Suprapubic skin (tissue), 4 donors: ENCODE data around the gene ZNF385D. TPM values are rescaled to one million over a fixed set of nuclear protein-coding genes. Genes with fewer than 3 reads are reported as not detected.

Experiments
- DNase-seq, 2 donors: peaks; one replicate each; pipeline ENCODE4 v3.0.0-alpha.2; 2019; ENCODE audit warnings: low spot score in 2 of 2
- H3K27ac ChIP-seq: fragments of 200-600 bp; sonication (generic); one replicate; pipeline ENCODE4 v1.5.1; 2019
- H3K27me3 ChIP-seq: fragments of 200-600 bp; sonication (generic); one replicate; pipeline ENCODE4 v1.5.1; 2019
- H3K36me3 ChIP-seq: fragments of 200-600 bp; sonication (generic); one replicate; pipeline ENCODE4 v1.5.1; 2019
- H3K4me1 ChIP-seq: fragments of 200-600 bp; sonication (generic); one replicate; pipeline ENCODE4 v1.5.1; 2019
- H3K4me3 ChIP-seq: fragments of 200-600 bp; sonication (generic); one replicate; pipeline ENCODE4 v1.5.1; 2019; ENCODE audit warnings: mild to moderate bottlenecking
- H3K9me3 ChIP-seq: fragments of 200-600 bp; sonication (generic); one replicate; pipeline ENCODE4 v1.5.1; 2019
- CTCF ChIP-seq, 2 donors: fragments of 200-600 bp in 1 of 2; fragments of 450-650 bp in 1 of 2; sonication (generic) in 1 of 2; IDR thresholded peaks; one replicate each; pipeline ENCODE4 v1.5.1; 2016 to 2019; ENCODE audit warnings: antibody characterized with exemption in 2 of 2, mild to moderate bottlenecking in 1 of 2, moderate library complexity in 1 of 2
- EP300 ChIP-seq: sonication (generic); formaldehyde crosslinking; IDR thresholded peaks from one replicate; pipeline ENCODE4 v1.6.1; 2017; ENCODE audit warnings: antibody characterized with exemption
- POLR2A ChIP-seq, 2 donors: fragments of 450-650 bp; IDR thresholded peaks; one replicate each; pipeline ENCODE4 v1.6.1; 2017; ENCODE audit warnings: antibody characterized with exemption in 2 of 2, mild to moderate bottlenecking in 2 of 2, moderate library complexity in 2 of 2
- POLR2AphosphoS5 ChIP-seq, 3 donors: sonication (generic); formaldehyde crosslinking; IDR thresholded peaks; one replicate each; pipeline ENCODE4 v1.6.1; 2017; ENCODE audit warnings: antibody characterized with exemption in 3 of 3
- whole genome bisulfite sequencing: methylation state at CpG from one replicate; pipeline ENCODE4 v1.1.5; 2018; 5-methylcytosine and 5-hydroxymethylcytosine counted together
- total RNA-seq, 4 donors: library from RNA; depleted of rRNA; stranded (reverse); fragments of >200 nt; gene quantifications; one replicate each; pipeline ENCODE4 v1.1.0, GENCODE V29; 2016

ZNF385D gene
- total RNA-seq, 4 donors from 2014 or later: 0.86 to 3.7 (median 1.6) TPM

DNA sequence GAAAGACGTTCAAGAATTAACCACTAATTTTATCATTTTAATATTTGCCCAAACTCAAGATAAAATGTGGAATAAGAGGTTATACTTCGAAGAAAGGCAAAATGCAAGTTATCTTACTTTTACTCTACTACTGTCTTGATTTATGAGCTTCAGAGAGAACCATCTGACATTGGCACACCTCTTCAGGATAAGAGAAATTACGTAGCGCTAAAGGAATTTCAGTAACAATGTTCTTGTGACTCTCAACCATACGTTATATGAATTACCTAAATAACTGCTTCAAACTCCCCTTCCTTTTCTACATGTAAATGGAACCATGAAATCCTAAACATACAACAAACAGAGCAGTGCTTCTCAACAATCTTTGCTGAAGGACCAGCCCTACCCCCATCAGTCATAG is 96.8 kb downstream of the ZNF385D start:
- WGBS: 54% methylated on average over 5 of the region's 5 CpGs
- H3K4me1 ChIP-seq: no peaks in the 10 kb centered on the region
- no peak overlapping the region for H3K27ac ChIP-seq
- no peaks in the 10 kb centered on the region for H3K36me3 ChIP-seq
- no peaks in the 10 kb centered on the region for H3K27me3 ChIP-seq
- no peaks in the 10 kb centered on the region for H3K9me3 ChIP-seq
- no peak for DNase-seq
- TF ChIP-seq POLR2A (IDR thresholded peaks at IDR 0.05) (no peak), POLR2AphosphoS5 (IDR thresholded peaks at IDR 0.05) (no peak), CTCF (IDR thresholded peaks at IDR 0.05) (no peak)
- no peak overlapping the region for H3K4me3 ChIP-seq

DNA sequence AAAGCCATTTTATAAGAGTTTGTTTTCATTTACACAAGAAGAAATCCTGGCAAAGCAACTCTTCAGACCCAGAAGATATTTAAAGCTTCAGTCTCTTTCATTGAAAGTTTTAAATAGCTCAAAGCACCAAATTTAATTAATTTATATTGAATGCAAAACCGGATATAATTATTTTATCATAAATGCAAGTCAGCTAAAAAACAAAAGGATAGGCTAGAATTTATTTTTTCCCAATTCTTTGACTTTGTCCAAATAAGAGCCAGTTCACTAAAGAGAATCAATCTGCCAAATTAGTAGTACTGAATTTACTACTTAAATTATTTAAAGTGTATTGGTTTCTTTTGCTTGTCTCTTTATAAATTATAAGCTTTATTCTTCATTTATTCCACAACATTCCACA is 101.5 kb downstream of the ZNF385D start:
- Histone ChIP-seq H3K27me3 (no peaks in the 10 kb centered on the region), H3K4me3 (no peak overlapping the region), H3K9me3 (no peaks in the 10 kb centered on the region), H3K36me3 (no peaks in the 10 kb centered on the region), H3K4me1 (peaks cover 8% of the 10 kb centered on the region), H3K27ac (no peak overlapping the region)
- TF ChIP-seq POLR2A (IDR thresholded peaks at IDR 0.05) (no peak), EP300 (no peak), POLR2AphosphoS5 (IDR thresholded peaks at IDR 0.05) (no peak), CTCF (IDR thresholded peaks at IDR 0.05) (no peak)
- WGBS: 54% methylated on average over 1 of the region's 1 CpG
- DNase-seq: no peak

DNA sequence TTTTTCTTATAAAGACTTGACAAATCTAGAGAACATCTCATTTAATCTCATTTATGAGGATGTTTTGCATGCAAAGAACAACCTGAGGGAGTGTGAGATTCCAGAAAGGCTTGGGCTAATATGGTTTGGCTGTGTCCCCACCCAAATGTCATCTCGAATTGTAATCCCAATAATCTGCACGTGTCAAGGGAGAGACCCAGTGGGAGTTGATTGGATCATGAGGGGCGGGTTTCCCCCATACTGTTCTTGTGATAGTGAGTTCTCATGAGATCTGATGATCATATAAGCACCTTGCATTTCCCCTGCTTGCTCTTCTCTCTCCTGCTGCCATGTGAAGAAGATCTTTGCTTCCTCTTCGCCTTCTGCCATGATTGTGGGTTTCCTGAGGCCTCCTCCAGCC is 103.0 kb downstream of the ZNF385D start:
- Histone ChIP-seq H3K4me1 (peaks cover 8% of the 10 kb centered on the region), H3K27ac (no peak overlapping the region), H3K9me3 (no peaks in the 10 kb centered on the region), H3K27me3 (no peaks in the 10 kb centered on the region), H3K36me3 (no peaks in the 10 kb centered on the region), H3K4me3 (no peak overlapping the region)
- WGBS: 78% methylated on average over 4 of the region's 4 CpGs
- no peak for DNase-seq
- TF ChIP-seq EP300 (no peak), CTCF (IDR thresholded peaks at IDR 0.05) (no peak), POLR2A (IDR thresholded peaks at IDR 0.05) (no peak), POLR2AphosphoS5 (IDR thresholded peaks at IDR 0.05) (no peak)

GRCh38 chr3:21645121-21645897 is 105.7 kb downstream of the ZNF385D start:
- WGBS: 47% methylated on average over 4 of the region's 4 CpGs
- no peaks in the 10 kb centered on the region for H3K36me3 ChIP-seq
- no peak overlapping the region for H3K4me3 ChIP-seq
- H3K27ac ChIP-seq: peak overlapping the region; percentile 48
- no peak for DNase-seq
- TF ChIP-seq POLR2AphosphoS5 (IDR thresholded peaks at IDR 0.05) (no peak), POLR2A (IDR thresholded peaks at IDR 0.05) (no peak), CTCF (IDR thresholded peaks at IDR 0.05) (no peak), EP300 (no peak)
- H3K4me1 ChIP-seq: peaks cover 8% of the 10 kb centered on the region
- peaks cover 5% of the 10 kb centered on the region for H3K9me3 ChIP-seq
- no peaks in the 10 kb centered on the region for H3K27me3 ChIP-seq

DNA sequence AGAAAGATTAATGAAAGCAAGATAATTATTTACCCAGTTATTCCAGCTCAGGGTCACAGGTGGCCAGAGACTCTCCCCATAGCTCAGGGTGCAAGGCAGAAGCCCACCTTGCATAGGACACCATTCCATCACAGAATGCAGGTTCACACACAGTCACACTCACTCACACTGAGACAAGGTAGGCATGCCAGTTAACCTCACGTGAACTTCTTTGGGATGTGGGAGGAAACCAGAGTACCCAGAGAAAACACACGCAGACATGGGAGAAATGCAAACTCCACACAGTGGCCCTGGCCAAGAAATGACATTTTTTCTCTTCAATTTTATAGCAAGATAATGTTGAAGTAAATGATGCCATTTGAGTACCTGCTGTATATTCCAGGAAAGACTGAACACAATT is 106.7 kb downstream of the ZNF385D start:
- Histone ChIP-seq H3K9me3 (peaks cover 5% of the 10 kb centered on the region), H3K36me3 (no peaks in the 10 kb centered on the region), H3K4me1 (peaks cover 8% of the 10 kb centered on the region), H3K4me3 (no peak overlapping the region), H3K27me3 (no peaks in the 10 kb centered on the region), H3K27ac (peak overlapping the region; percentile 48)
- 70% methylated on average over 2 of the region's 2 CpGs for WGBS
- DNase-seq: no peak
- no peak for TF ChIP-seq POLR2A (IDR thresholded peaks at IDR 0.05)
